Measurements from ENCODE around the gene WIPF1.

Gene WIPF1, protein sequence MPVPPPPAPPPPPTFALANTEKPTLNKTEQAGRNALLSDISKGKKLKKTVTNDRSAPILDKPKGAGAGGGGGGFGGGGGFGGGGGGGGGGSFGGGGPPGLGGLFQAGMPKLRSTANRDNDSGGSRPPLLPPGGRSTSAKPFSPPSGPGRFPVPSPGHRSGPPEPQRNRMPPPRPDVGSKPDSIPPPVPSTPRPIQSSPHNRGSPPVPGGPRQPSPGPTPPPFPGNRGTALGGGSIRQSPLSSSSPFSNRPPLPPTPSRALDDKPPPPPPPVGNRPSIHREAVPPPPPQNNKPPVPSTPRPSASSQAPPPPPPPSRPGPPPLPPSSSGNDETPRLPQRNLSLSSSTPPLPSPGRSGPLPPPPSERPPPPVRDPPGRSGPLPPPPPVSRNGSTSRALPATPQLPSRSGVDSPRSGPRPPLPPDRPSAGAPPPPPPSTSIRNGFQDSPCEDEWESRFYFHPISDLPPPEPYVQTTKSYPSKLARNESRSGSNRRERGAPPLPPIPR

DNA sequence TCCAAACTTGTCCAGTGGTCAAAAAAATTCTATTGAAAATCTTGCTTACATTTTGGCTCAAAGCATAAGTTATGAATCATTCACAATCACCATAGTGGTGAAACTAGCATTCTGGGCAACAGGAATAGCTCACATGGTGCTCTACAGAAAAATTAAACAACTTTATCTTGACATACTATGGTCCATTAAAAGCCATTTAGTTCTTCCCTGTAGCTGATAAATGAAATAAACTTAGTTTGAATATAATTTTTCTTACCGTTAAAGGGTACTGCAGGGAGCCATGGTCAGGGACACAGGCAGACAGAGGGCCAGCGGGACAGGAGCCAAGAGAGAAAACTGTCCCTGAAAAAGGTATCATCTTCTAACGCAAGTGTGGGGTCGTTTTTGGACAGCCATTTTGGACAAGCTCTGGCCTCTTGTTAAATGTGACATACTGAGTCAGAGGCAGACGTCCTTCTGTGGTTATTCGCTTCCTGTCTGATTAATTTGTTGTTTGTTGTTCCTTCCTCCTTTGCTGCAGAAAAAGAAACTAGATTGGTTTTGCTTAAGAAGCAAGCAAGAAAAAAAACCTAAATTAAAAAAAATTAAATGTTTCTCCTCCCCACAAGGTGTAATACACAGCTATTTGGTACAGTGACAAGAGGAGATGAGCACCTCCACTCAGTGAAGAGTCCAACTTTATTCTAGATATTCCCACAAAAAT, at the start of gene WIPF1:
TSS of gene WIPF1 (minus strand) at position 460 of the 703 bp plus-strand sequence. CDS start 12,231 bp downstream, outside the sequence.
- no peaks in the 10 kb centered on the region for H3K9me3 ChIP-seq (ENCODE audit: low read depth, low read length)
- H3K36me3 ChIP-seq (ENCODE audit: insufficient read depth, low read length): no peaks in the 10 kb centered on the region
- TF ChIP-seq FOXP2 (optimal IDR thresholded peaks at IDR 0.05; ENCODE audit: control extremely low read depth, extremely low read length, insufficient read depth): no peak
- TF ChIP-seq POLR2AphosphoS5 (IDR thresholded peaks at IDR 0.05; ENCODE audit: borderline replicate concordance, low read depth, low read length): no peak
- no peak for TF ChIP-seq EZH2 (IDR thresholded peaks at IDR 0.05)
- DNase-seq (ENCODE audit: low read depth, low spot score): no peak
- H3K27ac ChIP-seq: no peak within 1 kb of the TSS; the same call in 1 of the 2 replicates
- H3K9ac ChIP-seq (ENCODE audit: insufficient read length): no peak within 1 kb of the TSS
- H3K4me3 ChIP-seq: no peak within 1 kb of the TSS

- DNase-seq (ENCODE audit: low read depth, low spot score): no peak
- H3K4me3 ChIP-seq: no peak overlapping the region
- no peak overlapping the region for H3K27ac ChIP-seq
- TF ChIP-seq POLR2AphosphoS5 (IDR thresholded peaks at IDR 0.05; ENCODE audit: borderline replicate concordance, low read depth, low read length): no peak
- no peak for TF ChIP-seq EZH2 (IDR thresholded peaks at IDR 0.05)
- TF ChIP-seq FOXP2 (optimal IDR thresholded peaks at IDR 0.05; ENCODE audit: control extremely low read depth, extremely low read length, insufficient read depth): no peak
- no peak overlapping the region for H3K9ac ChIP-seq (ENCODE audit: insufficient read length)
- no peaks in the 10 kb centered on the region for H3K36me3 ChIP-seq (ENCODE audit: insufficient read depth, low read length)
- H3K9me3 ChIP-seq (ENCODE audit: low read depth, low read length): peaks cover 8% of the 10 kb centered on the region; the same call in 1 of the 2 replicates
Measured at GRCh38 chr2:174645296-174645695, 47.7 kb upstream of the WIPF1 start.

GRCh38 chr2:174644406-174644805, 46.8 kb upstream of the WIPF1 start:
- DNase-seq (ENCODE audit: low read depth, low spot score): no peak
- H3K9me3 ChIP-seq (ENCODE audit: low read depth, low read length): peaks cover 8% of the 10 kb centered on the region; the same call in 1 of the 2 replicates
- no peaks in the 10 kb centered on the region for H3K36me3 ChIP-seq (ENCODE audit: insufficient read depth, low read length)
- H3K4me3 ChIP-seq: no peak overlapping the region
- TF ChIP-seq FOXP2 (optimal IDR thresholded peaks at IDR 0.05; ENCODE audit: control extremely low read depth, extremely low read length, insufficient read depth) (no peak), POLR2AphosphoS5 (IDR thresholded peaks at IDR 0.05; ENCODE audit: borderline replicate concordance, low read depth, low read length) (no peak), EZH2 (IDR thresholded peaks at IDR 0.05) (no peak)
- H3K9ac ChIP-seq (ENCODE audit: insufficient read length): no peak overlapping the region
- H3K27ac ChIP-seq: no peak overlapping the region

DNA sequence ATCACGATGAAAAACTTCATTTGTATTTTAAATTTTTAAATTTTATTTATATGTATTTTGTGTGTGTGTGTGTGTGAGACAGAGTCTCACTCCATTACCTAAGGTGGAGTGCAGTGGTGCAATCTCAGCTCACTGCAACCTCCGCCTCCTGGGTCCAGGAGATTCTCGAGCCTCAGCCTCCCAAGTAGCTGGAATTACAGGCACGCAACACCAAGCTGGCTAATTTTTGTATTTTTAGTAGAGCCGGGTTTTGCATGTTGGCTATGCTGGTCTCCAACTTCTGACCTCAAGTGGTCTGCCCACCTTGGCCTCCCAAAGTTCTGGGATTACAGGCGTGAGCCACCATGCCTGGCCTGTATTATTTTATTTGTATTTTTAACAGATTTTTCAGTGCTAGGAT, 45.8 kb upstream of the WIPF1 start:
- H3K4me3 ChIP-seq: no peak overlapping the region
- no peak for DNase-seq (ENCODE audit: low read depth, low spot score)
- H3K9me3 ChIP-seq (ENCODE audit: low read depth, low read length): peaks cover under 1% of the 10 kb centered on the region; the same call in 1 of the 2 replicates
- no peak for TF ChIP-seq FOXP2 (optimal IDR thresholded peaks at IDR 0.05; ENCODE audit: control extremely low read depth, extremely low read length, insufficient read depth)
- TF ChIP-seq EZH2 (IDR thresholded peaks at IDR 0.05): no peak
- TF ChIP-seq POLR2AphosphoS5 (IDR thresholded peaks at IDR 0.05; ENCODE audit: borderline replicate concordance, low read depth, low read length): no peak
- no peak overlapping the region for H3K27ac ChIP-seq
- H3K9ac ChIP-seq (ENCODE audit: insufficient read length): no peak overlapping the region
- no peaks in the 10 kb centered on the region for H3K36me3 ChIP-seq (ENCODE audit: insufficient read depth, low read length)

DNA sequence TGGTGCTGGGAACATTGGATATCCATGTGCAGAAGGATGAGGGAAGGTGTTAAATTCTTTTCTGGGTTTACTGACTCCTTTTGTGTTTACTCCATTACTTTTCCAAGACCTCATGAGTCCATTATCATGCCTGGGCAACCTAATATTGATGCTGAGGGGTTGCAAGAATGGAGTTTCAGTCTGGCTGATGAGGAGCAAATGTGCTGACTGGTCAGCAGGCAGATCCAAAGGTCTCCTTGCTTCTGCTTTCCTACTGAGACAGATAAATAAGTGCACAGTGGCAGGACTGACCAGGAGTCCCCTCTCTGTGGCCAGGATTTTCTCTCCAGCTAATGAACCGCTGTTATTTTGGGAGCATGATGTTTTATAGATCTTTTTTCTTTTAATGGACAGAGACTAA, 43.6 kb upstream of the WIPF1 start:
- no peak for TF ChIP-seq EZH2 (IDR thresholded peaks at IDR 0.05)
- no peak for TF ChIP-seq FOXP2 (optimal IDR thresholded peaks at IDR 0.05; ENCODE audit: control extremely low read depth, extremely low read length, insufficient read depth)
- no peak for TF ChIP-seq POLR2AphosphoS5 (IDR thresholded peaks at IDR 0.05; ENCODE audit: borderline replicate concordance, low read depth, low read length)
- no peak for DNase-seq (ENCODE audit: low read depth, low spot score)
- no peak overlapping the region for H3K27ac ChIP-seq
- H3K9ac ChIP-seq (ENCODE audit: insufficient read length): no peak overlapping the region
- no peaks in the 10 kb centered on the region for H3K36me3 ChIP-seq (ENCODE audit: insufficient read depth, low read length)
- H3K9me3 ChIP-seq (ENCODE audit: low read depth, low read length): no peaks in the 10 kb centered on the region; the same call in 1 of the 2 replicates
- H3K4me3 ChIP-seq: no peak overlapping the region

DNA sequence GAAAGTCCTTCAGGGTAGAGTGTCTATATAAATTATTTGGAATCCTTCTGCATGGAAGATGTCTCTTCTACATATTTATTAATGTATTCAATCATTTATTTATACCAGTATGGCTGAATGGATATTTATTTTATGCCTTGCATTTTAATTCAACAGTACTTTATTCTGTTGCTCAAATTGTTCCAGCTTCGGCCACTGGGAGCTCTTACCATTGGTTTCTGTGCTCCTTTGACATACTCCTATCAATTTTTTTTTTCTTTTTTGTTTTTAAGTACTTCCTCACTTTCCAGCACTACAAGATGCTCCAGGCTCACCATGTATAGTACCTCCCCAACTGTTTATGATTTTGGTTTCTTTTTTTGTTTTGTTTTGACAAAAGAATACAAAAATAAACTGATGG, 39.4 kb upstream of the WIPF1 start:
- TF ChIP-seq FOXP2 (optimal IDR thresholded peaks at IDR 0.05; ENCODE audit: control extremely low read depth, extremely low read length, insufficient read depth) (no peak), POLR2AphosphoS5 (IDR thresholded peaks at IDR 0.05; ENCODE audit: borderline replicate concordance, low read depth, low read length) (no peak), EZH2 (IDR thresholded peaks at IDR 0.05) (no peak)
- no peak for DNase-seq (ENCODE audit: low read depth, low spot score)
- H3K36me3 ChIP-seq (ENCODE audit: insufficient read depth, low read length): no peaks in the 10 kb centered on the region
- no peaks in the 10 kb centered on the region for H3K9me3 ChIP-seq (ENCODE audit: low read depth, low read length)
- no peak overlapping the region for H3K27ac ChIP-seq
- H3K4me3 ChIP-seq: no peak overlapping the region
- H3K9ac ChIP-seq (ENCODE audit: insufficient read length): no peak overlapping the region

GRCh38 chr2:174635776-174636404, 38.3 kb upstream of the WIPF1 start:
- Histone ChIP-seq H3K27ac (no peak overlapping the region), H3K4me3 (no peak overlapping the region), H3K9ac (ENCODE audit: insufficient read length) (no peak overlapping the region), H3K36me3 (ENCODE audit: insufficient read depth, low read length) (no peaks in the 10 kb centered on the region), H3K9me3 (ENCODE audit: low read depth, low read length) (no peaks in the 10 kb centered on the region)
- no peak for DNase-seq (ENCODE audit: low read depth, low spot score)
- TF ChIP-seq FOXP2 (optimal IDR thresholded peaks at IDR 0.05; ENCODE audit: control extremely low read depth, extremely low read length, insufficient read depth): no peak
- no peak for TF ChIP-seq EZH2 (IDR thresholded peaks at IDR 0.05)
- TF ChIP-seq POLR2AphosphoS5 (IDR thresholded peaks at IDR 0.05; ENCODE audit: borderline replicate concordance, low read depth, low read length): no peak

All from SK-N-MC (cell line).